HG03558 (cell line): ENCODE results near the gene TMEM236.
"Not testable (repeated sequence)": the region's sequence is repeated elsewhere in the genome, so short reads cannot be mapped to it uniquely, and the experiment has no call there.

Experiments
- ATAC-seq: cut with Tn5 transposase; IDR thresholded peaks from one replicate; pipeline ENCODE4 v1.9.1; 2021; ENCODE audit warnings: moderate number of reproducible peaks; ENCODE audit not compliant: unreplicated experiment; ENCODE audit errors: extremely low read depth

TMEM236 gene, protein sequence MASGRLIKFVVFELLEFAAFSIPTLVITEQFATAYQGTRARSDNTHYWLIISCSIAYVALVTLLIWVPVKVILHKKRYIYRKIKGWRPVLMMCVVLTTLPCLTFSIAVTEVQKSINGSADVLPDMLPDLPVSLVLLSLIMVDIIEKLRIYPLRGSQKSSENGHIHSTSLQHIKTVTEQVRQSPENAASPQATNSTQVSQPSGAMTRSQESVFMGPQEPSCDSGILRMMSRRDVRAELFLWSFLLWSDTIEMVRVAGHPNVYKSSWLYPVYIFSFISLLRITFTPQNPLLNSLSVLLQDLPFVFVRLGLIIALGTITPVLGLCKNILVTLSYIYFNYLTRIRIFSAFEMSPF

DNA sequence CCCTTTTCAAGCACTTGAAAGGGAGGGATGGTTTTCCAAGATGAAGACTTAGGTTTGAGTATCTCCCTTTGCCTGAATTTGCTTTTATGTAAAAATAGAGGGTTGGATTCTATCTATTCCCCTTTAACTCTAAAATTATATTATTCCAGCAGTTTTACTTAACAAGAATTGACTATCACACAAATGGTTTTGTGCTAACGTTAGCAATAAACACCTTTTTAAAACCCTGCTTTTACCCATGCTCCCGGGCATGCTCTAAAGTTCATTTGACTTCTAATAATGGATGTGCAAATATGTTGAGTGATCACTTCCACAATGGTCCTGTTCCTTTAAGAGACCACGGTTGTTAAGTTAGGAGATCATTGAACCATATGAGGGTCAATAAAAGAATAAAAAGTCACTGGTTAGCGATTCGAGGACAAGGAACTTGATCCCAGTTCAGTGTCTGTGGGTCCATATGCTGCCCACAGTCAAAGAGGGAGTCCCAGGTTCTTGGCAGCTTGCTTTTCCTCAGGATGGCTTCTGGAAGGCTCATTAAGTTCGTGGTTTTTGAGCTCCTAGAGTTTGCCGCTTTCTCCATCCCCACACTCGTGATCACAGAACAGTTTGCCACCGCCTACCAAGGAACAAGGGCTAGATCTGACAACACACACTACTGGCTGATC, at the start of gene TMEM236:
TMEM236 (plus strand) TSS at position 421 of the 665 bp plus-strand sequence; CDS start at position 516, 95 bp downstream.
- ATAC-seq, result no peak

DNA sequence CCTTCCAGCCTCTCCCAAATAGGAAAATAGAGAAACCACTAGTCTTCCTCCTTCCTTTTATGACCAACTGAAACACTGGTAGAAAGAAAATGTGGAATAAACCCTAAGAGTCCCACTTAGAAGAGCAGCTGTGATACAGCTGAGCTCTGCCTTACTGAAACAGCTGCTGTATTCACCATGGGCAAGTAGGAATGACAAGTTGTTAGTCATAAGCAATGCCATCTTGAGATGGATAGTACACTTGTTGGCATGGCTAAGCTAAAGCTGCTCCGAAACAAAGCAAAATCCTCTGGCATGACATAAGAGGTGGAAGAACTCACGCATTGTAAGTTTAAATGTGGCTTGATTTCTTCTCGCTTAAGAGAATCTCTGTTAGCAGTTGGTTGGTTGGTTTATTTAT, 48.3 kb upstream of the TMEM236 start:
- ATAC-seq, result no peak

DNA sequence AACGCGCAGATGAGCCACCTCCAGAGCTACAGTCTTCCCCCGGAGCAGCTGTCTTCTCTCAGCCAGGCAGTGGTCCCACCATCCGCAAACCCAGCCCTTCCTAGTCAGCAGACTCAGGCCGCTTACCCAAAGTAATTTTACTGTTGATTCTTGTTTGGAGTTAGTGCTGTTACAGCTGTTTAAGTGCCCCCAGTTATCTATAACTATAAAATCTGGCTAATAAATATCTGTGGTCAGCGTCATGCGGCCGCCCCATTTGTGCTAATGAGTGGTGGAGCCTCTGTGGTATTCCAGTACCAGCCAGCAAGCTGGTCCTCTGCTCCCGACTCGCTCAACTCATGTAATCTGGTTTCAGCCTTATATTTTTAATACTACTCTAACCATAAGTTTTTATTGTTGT, 43.2 kb upstream of the TMEM236 start:
- no peak for ATAC-seq

DNA sequence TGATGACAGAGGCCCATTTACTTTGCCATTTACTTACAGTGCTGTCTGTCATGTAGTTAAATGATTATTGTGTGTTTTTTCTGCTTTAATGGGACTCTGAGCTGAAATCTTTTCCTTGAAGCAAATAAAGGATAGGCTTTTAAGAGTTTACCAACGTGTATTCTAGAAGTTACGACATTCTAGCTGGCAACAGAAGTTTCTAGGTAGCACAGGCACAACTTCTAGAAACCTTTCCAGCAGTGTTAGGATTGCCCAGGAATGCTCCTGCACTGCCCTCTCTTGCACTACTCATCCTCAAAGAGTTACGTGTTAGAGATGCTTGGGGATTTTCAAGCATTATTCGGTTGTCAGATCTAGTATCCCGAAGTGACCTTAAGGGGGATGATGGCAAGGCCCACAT, 42.5 kb upstream of the TMEM236 start:
- no peak for ATAC-seq

DNA sequence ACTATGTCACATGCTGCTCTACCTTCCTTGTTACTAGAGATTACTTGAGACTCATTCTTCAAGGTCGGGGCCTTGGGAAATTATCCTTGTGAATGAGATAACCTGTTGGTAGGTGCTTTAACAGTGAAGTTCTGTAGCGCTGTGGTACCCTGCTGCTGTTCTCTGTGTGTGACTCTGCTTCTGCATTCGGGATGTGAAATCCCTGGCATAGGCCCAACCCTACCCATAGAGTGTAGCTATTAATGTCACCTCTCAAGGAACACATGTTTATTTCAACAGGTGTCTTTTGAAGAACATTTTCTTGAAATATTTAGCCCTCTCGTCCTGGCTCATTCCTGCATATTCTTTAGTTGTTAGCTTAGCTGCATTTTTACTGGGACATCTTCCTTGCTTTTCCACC, 41.8 kb upstream of the TMEM236 start:
- ATAC-seq, result no peak

DNA sequence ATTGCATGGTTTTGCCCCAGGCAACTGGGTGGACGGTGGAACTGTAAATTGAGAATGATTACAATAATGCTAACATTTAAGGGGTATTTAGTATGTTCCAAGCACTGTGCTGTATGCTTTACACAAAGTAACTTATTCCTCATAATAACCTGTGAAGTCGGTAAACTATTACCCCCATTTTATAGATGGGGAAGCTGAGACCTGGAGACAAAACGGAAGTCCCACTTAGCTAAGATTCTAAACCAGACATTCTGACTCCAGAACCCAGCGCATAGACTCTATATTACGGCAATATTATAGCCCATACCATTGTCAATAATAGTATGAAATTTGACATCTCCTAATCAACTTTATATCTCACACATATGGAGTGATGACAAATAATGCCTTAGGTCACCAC, 39.9 kb upstream of the TMEM236 start:
- no peak for ATAC-seq

DNA sequence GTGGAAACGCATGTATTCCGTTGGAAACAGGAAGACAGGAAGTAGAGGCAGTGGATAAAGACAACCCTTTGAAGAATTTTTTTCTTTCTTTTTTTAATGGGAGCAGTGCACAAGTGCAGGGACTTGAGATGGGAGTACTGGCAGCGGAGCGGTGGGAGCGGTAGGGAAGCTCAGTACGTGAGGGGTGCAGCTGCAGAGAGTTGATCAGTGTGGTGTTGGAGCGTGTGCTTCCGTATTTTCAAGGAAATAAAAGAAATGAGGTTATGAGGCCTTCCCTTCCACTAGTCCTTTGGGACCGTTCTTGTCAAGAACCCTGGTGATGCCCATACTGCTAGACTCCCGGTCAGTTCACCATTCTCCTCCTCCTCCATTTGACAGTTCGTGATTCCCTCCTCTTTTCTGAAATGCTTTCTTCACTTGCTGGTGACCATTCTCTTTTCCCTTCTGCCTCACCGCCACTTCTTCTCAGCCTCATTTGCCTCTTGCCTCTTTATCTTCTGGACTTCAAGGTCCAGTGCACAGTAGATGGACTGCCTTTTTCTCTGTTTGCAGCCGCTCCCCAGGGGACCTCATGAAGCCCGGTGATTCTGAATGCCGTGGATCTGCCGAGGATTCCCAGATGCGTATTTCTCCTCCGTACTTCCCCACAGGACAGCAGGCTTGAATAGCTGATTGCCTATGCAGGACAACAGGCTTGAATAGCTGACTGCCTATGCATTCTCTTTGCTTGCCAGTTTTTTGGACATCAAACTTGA, 39.1 kb upstream of the TMEM236 start:
- no peak for ATAC-seq

DNA sequence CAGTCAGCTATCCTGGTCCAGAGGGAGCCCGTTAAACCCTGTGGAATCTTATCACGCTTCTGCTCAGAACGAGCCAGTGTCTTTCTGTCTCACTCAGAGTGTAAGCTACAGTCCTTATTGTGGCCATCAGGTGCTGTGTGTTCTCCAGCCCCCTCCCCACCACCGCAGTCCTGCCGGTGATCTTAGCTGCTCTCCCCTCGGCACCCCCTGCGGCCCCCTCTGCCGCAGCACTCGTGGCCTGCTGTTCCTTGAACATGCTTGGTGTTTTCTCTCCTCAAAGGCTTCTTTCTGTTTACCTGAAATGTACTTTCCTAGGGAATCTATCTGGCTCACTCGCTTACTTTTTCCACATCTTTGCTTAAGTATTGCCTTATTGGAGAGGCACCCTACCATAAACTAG, 38.2 kb upstream of the TMEM236 start:
- ATAC-seq, result no peak

DNA sequence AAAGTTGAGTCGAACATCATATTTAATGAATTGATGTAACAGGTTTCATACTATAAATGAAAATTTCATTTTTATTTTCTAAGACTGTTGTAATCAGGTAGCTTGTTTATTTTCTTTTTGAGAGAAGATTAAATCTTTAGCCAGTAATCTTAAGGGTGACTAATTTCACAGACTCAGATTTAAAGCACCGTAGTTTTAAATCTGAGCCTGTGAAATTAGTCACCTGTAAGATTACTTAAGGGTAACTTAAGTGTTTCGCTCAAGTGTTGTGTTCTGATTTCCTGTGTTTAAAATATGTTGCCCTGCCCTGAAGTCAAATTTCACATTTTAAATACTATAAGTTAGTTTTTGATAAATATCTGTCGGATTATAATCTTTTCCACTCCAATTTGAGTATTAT, 35.8 kb upstream of the TMEM236 start:
- no peak for ATAC-seq

DNA sequence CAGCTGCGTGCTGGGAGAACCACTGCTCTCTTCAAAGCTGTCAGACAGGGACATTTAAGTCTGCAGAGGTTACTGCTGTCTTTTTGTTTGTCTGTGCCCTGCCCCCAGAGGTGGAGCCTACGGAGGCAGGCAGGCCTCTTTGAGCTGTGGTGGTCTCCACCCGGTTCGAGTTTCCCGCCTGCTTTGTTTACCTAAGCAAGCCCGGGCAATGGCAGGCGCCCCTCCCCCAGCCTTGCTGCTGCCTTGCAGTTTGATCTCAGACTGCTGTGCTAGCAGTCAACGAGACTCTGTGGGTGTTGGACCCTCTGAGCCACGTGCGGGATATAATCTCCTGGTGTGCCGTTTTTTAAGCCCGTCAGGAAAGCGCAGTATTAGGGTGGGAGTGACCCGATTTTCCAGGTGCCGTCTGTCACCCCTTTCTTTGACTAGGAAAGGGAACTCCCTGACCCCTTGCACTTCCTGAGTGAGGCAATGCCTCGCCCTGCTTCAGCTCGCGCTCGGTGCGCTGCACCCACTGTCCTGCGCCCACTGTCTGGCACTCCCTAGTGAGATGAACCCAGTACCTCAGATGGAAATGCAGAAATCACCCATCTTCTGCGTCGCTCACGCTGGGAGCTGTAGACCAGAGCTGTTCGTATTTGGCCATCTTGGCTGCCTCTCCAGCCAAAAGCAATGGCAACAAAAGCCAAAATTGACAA, 29.5 kb upstream of the TMEM236 start:
- ATAC-seq, result not testable (repeated sequence)

DNA sequence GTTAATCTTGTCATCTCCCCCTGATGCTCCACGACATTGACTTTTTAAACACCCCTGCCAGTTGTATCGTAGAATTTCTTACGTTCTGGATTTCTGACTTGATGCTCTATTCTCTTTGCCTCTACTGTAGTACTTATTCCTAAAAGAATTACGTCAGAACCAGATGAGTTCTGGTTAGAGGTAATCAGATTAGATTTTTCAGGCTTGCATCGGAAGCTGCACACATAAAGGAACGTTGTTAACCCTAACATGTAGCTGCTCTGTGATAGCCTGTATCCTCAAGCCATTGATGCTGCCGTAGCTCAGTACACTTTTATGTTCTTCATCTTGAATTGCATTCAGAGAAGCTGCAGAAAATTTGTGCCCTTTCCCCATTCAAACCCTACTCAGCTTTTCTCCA, 26.3 kb upstream of the TMEM236 start:
- no peak for ATAC-seq

DNA sequence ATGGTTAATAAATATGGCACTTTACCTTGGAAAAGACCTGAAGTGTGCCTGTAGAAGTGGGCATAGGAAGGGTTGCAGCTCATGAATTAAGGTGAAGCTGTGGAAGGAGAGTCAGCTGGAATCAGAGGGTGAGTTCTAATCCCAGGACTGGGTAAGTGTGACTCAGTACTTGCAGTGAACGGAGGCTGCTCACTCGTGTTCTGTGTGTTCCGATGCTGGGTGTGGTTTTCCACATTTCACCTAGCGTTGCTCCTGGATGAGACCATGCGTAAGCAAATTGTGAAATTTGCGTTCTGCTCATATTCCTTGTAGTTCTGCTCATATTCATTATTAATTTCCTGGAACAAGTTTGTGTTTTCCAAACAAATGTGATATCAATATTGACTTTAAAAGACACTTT, 22.4 kb upstream of the TMEM236 start:
- no peak for ATAC-seq

DNA sequence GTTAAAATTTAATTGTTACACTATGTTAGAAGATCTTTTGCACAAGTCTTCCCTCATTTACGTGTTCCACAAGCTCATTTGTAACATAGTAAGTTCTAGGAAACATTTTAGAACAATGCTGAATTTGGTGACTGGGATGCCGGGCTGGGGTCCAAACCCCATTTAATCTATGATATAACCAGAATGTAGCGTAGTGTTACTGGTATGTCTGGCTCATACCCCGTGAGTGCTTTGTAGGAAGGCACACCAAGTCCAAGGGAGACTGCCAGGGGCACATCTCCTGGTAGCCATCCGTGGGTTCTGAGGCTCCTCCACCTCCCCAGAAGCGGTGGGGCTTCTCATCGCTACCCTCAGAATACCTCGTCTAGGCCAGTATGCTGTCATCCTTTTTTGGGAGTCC, 21.3 kb upstream of the TMEM236 start:
- no peak for ATAC-seq

DNA sequence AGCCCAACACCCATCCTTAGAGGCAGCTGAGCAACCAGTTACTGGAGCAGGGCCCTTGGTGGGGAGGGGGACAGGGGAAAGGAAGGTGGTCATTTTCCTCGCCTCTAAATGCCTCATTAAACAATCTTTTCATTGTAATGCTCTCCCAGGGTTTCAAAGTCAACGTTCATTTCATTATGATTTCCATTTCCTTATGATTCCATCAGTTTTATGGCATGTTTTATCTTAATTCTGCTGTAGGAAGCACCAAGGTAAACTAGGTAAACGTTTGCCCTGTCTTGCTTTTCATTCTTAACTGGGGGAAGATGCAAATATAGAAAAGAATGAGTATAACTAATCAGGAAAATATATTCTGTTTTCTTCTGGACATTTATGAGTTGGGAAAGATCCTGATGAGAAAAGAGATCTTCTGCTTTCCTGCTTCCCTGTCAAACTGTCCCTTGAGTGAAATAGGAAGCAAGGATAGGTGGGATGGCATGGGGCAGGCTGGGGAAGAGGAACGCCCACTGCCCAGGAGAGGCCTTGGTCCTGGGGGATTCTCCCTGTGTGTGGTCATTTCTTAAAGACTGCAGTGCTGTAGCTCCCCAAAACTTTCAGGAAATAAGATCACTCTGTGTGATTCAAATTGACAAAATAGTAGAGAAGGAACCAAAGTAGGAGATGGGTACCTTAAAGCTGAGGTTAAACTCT, 20.5 kb upstream of the TMEM236 start:
- ATAC-seq, result no peak

DNA sequence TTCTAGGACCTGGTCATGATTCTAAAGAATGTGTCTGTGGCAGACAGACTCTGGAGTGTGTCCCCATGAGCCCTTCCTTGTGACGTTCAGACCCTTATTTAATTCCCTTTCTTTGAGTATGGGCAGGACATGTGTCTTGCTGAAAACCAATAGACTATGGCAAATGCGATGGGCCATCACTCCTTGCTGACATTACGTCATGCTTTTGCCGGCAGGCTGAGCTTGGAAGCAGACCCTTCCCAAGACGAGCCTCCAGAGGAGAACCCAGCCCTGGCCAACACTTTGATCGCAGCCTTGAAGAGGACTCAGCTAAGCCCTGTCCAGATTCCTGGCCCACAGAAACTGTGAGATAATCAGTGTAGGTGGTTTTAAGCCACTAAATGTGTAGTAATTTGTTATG, 18.4 kb upstream of the TMEM236 start:
- no peak for ATAC-seq

DNA sequence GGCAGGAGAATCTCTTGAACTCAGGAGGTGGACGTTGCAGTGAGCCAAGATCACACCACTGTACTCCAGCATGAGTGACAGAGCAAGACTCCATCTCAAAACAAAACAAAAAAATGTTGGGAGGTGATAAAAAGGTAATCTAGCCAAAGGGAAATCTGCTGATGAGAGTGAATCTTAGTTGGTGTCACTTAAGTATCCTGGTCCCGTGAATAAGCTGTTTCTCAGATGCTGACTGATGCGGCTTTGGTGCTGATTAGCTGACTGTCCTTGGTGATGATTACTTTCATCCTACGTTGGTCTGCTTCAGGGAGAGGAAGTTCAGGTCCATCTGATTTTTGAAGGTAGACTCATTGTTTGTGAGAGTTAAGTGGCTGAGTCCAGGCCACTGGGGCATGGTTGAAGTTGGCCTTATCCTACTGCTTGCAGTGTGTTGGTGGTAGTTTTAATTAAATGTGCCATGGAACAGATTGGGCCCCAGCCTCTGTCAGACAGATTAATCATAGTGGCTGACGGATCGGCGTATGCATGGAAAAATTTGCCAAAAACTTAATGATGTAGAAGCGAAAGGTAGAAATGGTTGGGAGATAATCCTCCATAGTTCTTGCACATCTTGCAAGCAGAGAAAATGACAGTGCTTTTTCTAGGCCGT, 17.4 kb upstream of the TMEM236 start:
- no peak for ATAC-seq

DNA sequence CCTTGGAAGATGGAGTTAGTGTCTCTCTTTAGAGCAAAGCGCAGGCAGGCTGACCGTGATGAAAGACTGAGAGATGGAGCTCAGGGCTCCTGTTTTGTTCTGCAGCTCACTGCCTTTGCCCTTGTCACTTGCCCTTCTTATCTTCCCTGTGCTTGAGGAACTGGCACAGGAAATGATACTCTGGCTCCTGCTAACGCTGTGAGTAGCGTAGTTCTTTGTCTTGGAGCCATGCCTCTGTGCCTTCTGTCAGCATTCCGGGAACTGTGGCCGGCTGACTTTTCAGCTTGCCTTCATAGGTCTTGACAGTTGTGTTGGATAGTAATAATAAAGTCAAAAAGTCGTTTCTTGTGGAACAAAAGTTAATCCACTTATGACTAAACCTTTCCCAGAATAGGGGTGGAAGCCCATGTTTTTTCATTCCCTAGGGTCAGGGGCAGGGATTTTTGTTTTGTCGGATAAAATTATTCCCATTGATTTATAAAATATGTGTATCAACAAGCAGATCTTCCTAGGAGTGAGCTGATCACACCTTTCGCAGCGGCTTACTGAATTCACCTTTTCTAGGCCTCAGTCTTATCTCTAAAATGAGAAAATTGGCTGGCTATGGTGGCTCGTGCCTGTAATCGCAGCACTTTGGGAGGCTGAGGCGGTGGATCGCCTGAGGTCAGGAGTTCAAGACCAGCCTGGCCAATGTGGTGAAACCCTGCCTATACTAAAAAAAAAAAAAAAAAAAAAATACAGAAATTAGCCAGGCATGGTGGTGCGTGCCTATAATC, 16.6 kb upstream of the TMEM236 start:
- ATAC-seq, result no peak

DNA sequence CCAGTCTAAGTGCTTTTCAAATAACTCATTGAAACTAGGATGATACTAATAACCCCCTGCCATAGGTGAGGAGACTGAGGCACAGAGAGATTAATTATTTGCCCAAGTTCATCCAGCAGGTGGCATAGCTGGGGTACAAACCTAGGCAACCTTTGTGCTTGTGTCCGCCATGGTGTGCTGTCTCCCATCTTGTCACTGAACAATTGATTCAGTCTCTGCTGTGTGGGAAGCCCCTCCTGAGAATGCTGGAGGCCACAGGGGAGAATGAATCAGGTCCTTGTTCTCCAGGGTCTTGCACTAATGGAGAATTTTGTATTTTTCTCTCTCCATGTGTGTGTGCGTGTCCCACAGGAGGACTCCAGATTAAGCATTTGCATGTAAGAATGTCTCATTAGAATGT, 15.8 kb upstream of the TMEM236 start:
- ATAC-seq, result no peak
